GM10266 (cell line): ENCODE measurements around the gene CCDC126.
A peak's percentile ranks its signal among the peaks of the same experiment; 100 is the strongest.
"Not testable (repeated sequence)": the region's sequence is repeated elsewhere in the genome, so short reads cannot be mapped to it uniquely, and the experiment has no call there.

Experiments used
- DNase-seq: peaks from one replicate; pipeline ENCODE4 v3.0.0; 2012; ENCODE audit errors: extremely low spot score
- TF ChIP-seq, protein P1 (sequence below): IDR thresholded peaks from 2 replicates; pipeline ENCODE4 v1.5.1; 2012; ENCODE audit warnings: mild to moderate bottlenecking, low read depth; ENCODE audit not compliant: control insufficient read depth, insufficient read depth; ENCODE audit errors: missing control alignments

The CCDC126 gene

DNA sequence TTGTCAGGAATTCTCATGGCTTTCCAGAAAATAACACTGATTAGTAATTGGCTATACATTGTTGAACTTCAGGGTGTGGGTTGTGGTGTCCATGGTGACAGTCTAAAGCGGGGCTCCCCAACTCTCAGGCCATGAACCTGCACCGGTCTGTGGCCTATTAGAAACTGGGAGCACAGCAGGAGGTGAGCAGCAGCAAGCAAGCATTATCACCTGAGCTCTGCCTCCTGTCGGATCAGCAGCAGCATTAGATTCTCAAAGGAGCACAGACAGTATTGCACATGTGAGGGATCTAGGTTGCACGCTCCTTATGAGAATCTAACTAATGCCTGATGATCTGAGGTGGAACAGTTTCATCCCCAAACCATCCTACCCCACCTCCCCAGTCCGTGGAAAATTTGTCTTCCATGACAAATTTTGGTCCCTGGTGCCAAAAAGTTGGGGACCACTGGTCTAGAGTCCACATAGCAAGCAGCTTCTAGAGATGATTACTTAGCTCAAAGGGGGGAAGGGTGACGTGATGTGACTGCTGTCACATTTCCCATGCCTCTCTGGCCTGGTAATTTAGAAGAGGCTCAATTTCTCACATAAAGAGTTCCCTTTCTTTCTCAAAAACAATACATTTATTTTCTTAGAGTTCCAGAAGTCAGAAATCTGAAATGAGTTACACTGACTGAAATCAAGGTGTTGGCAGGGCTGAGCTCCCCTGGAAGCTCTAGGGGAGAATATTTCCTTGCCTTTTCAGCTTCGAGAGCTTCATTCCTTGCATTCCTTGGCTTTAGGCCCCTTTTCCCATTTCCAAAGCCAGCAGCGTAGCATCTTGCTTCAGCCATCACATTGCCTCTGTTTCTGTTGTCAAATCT is 65.2 kb downstream of the CCDC126 start:
- TF ChIP-seq, protein P1, sequence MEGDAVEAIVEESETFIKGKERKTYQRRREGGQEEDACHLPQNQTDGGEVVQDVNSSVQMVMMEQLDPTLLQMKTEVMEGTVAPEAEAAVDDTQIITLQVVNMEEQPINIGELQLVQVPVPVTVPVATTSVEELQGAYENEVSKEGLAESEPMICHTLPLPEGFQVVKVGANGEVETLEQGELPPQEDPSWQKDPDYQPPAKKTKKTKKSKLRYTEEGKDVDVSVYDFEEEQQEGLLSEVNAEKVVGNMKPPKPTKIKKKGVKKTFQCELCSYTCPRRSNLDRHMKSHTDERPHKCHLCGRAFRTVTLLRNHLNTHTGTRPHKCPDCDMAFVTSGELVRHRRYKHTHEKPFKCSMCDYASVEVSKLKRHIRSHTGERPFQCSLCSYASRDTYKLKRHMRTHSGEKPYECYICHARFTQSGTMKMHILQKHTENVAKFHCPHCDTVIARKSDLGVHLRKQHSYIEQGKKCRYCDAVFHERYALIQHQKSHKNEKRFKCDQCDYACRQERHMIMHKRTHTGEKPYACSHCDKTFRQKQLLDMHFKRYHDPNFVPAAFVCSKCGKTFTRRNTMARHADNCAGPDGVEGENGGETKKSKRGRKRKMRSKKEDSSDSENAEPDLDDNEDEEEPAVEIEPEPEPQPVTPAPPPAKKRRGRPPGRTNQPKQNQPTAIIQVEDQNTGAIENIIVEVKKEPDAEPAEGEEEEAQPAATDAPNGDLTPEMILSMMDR: no peak

DNA sequence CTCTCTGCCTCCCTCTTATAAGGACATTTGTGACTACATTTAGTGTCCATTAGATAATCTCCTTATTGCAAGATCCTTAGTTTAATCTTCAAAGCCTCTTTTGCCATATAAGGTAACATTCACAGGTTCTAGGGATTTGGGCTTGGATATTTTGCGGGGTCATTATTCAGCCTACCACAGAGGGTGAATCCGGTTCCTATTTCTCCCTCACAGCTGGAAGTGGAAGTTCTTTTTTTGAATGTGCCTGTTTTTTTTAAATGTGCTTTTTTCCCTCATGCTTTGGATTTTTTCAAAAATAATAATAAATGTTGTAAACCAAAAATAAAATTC is 65.8 kb downstream of the CCDC126 start:
- DNase-seq: no peak
- TF ChIP-seq, protein P1: no peak

More for the DNA sequence above, 65.2 kb downstream of the CCDC126 start:
- DNase-seq: no peak

DNA sequence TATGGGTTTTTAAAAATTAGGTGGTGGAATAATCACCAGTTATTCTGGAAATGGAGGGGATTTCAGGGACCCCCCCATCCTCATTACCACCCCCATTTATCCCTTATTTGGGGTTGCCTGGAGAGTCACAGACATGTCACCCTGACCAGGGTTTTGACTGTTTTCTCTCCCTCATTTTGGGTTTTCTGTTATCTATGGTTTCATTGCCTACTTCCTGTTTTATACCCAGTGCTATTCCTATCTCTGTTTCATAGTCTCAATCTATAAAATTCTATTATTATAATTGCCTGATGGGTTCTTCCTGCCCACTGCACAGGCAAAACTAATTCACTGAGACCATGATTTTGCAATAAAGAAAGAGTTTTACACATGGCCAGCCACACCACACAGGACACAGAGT is 66.9 kb downstream of the CCDC126 start:
- TF ChIP-seq, protein P1: no peak
- DNase-seq: no peak

DNA sequence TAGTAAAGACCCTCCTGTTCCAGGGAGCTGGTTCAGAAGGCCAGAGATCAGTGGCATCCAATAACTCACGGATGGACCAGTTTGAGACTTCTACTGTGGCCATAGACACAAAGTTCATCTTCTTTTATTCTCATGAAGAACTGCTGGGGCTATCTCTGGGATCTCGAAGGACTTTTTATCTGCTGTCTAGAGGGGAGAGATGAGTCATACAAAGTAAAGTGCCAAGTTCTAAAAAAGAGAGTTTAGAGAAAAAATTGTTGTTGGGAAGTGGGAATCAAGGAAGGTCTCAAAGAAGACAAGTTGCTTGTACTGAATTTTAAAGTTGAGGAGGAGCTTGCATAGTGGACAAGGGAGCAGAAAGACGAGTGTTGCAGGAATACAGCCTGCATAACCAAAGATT is 74.9 kb downstream of the CCDC126 start:
- no peak for DNase-seq
- TF ChIP-seq, protein P1: no peak

DNA sequence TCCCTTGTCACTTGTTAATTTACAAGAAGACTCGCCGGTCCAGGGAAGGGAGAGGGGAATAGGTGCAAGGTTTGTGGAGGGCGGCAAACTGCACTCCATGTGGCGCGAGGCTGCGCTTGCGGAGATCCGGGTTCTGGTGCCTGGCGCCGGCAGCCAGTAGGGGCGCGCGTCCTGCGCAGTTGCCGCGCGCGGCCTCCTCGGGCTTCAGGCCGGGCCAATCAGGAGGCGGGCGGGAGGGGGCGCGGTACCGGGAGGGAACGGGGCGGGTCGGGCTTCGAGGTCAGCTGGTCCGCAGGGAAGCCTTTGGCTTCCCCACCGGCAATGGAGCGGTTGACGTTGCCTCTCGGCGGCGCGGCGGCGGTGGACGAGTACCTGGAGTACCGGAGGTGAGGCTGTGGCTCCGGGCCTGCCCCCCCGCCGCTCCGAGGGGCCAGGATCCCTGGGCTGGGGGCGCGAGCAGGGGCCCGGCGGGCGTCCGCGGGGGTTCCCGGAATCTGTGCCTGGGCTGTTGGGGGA is 82.8 kb downstream of the CCDC126 start, which contains the start of gene FAM221A:
FAM221A (plus strand) TSS at position 302 of the 516 bp plus-strand sequence; CDS start at position 322, 20 bp downstream.
- peak; percentile 84 for DNase-seq
- TF ChIP-seq, protein P1: peak; percentile 80

DNA sequence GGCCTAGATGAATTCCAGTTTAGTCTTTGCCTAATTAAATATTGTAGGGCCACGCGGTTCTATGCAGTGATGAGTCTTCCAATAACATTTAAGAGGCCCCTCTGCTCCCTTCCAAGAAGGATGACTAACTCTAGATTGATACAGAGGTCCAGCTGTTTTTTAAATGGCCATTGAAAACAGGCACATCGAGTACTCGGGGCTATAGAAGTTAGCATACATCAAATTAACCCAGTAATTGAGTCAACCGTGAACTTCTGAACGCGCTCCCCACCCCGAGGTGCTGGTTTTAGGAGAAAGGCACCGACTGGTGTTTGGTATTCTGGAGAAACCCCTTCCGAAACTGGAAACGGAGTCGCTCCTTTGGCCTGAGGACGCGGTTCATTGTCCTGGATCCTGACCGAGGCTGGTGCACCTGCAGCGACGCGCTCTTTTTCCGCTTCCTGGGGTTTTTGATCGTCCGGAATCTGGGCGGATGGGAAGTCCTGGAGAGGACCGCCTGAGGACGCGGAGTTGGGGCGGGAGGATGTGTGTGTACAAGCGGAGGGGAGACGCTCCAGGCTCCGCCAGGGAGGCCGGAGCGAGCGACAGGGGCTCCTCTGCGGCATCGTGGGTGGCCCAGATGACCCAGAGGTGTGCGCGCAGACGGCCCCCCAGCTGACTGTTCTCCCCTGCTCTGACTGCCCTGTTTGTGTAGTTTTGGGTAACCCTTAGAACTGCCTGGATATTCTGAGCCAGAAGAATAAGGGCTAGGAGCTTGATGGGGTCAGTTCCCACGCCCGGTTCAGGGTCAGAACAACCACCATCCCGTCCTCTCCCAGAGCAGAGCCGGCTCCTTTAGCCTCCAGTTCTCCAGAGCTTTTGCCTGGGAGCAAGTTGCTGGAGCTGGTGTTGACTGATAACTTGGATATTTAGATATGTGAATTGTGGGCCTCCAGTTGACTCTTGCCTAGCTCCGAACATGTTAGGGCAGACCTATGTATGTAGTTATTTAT is 83.5 kb downstream of the CCDC126 start:
- TF ChIP-seq, protein P1: no peak
- peak; percentile 53 for DNase-seq

DNA sequence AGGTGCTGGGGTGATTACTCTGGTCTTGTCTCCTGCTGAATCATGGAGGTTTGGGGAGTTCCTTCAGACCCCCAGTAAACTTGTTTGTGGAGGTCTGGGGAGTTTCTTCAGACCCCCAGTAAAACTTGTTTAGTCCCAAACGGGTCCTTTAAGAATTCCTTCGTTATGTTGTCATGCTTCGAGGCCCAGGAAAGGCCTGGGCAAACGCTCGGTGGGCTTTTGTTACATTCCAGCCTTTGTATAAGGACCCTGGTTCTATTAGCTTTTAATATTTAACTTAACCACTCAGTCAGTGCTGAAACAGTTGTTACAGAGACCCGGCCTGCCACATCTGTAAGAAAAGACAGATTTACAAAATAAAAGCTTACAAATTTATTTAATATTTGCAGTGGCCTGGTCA is 86.9 kb downstream of the CCDC126 start:
- not testable (repeated sequence) for DNase-seq
